AG04449 (cell line): ENCODE data around the gene CALR.

Experiments used
- CTCF ChIA-PET: fragments of 350-600 bp; formaldehyde crosslinking; extraction: SDS; loops from one replicate; lab custom pipeline; 2021; ENCODE audit warnings: antibody characterized with exemption; lab: Yijun Ruan, JAX
- POLR2A ChIA-PET: fragments of 400-600, 350-600 bp; formaldehyde crosslinking; extraction: SDS; loops from one replicate; lab custom pipeline; 2020; ENCODE audit warnings: antibody characterized with exemption, inconsistent platforms; lab: Yijun Ruan, JAX
- DNase-seq: peaks from one replicate; pipeline ENCODE4 v3.0.0-alpha.2; 2010; ENCODE audit warnings: low read depth, low spot score
- H3K4me3 ChIP-seq: 2 replicates; pipeline ENCODE4 v1.5.1; 2011; ENCODE audit warnings: low read depth, mild to moderate bottlenecking, control low read depth, low read length
- CTCF ChIP-seq: IDR thresholded peaks from one replicate; pipeline ENCODE4 v1.5.1; 2011; ENCODE audit warnings: mild to moderate bottlenecking, moderate library complexity, low read length, control low read depth, inconsistent platforms; ENCODE audit not compliant: insufficient read depth; ENCODE audit errors: missing control alignments

CALR gene

GRCh38 chr19:12986726-12987125 lies 48.3 kb downstream of the CALR start:
- H3K4me3 ChIP-seq: no peak overlapping the region
- ChIA-PET POLR2A (no interaction called here), CTCF (interaction anchor here (0.8 to 14.7 kb wide), 6 partner anchors 9 to 100 kb away, joined by 3 to 573 read pairs (median 7); no protein-coding TSS in a partner anchor)
- no peak for DNase-seq
- no peak for TF ChIP-seq CTCF

- ChIA-PET POLR2A (no interaction called here), CTCF (interaction anchor here (1.0 to 14.7 kb wide), 2 partner anchors 46 to 76 kb away, joined by 3 to 486 read pairs; no protein-coding TSS in a partner anchor)
- DNase-seq: no peak
- H3K4me3 ChIP-seq: no peak overlapping the region
- TF ChIP-seq CTCF: no peak
Observed at GRCh38 chr19:12987190-12987589, 48.8 kb downstream of the CALR start.

- ChIA-PET CTCF (no interaction called here), POLR2A (no interaction called here)
- DNase-seq: no peak
- H3K4me3 ChIP-seq: no peak overlapping the region
- no peak for TF ChIP-seq CTCF
Observed at GRCh38 chr19:12987781-12988180, 49.4 kb downstream of the CALR start.

- H3K4me3 ChIP-seq: no peak overlapping the region
- ChIA-PET CTCF (interaction anchor here (1.2 to 1.3 kb wide), 2 partner anchors 71 to 104 kb away, joined by 5 to 6 read pairs; no protein-coding TSS in a partner anchor), POLR2A (no interaction called here)
- TF ChIP-seq CTCF: no peak
- DNase-seq: no peak
Observed at GRCh38 chr19:12990431-12990830, 52.0 kb downstream of the CALR start.

- no peak for TF ChIP-seq CTCF
- H3K4me3 ChIP-seq: no peak overlapping the region
- CTCF ChIA-PET: interaction anchor here (1.3 kb wide), 1 partner anchor 103 kb away, joined by 6 read pairs; no protein-coding TSS in a partner anchor
- POLR2A ChIA-PET: no interaction called here
- DNase-seq: no peak
Observed at GRCh38 chr19:12990853-12991252, 52.4 kb downstream of the CALR start.

GRCh38 chr19:12991296-12991695 lies 52.9 kb downstream of the CALR start:
- CTCF ChIA-PET: interaction anchor here (3.9 kb wide), 1 partner anchor 69 kb away, joined by 19 read pairs; no protein-coding TSS in a partner anchor
- no peak for TF ChIP-seq CTCF

More at GRCh38 chr19:12991296-12991695, 52.9 kb downstream of the CALR start:
- H3K4me3 ChIP-seq: no peak overlapping the region
- POLR2A ChIA-PET: no interaction called here
- DNase-seq: no peak
